Endothelial cell (in vitro differentiated cells): ENCODE results near the gene TBC1D7. TPM values are rescaled to one million over a fixed set of nuclear protein-coding genes. Genes with fewer than 3 reads are reported as not detected.

Source experiments
- DNase-seq: peaks from one replicate; pipeline ENCODE4 v3.0.0; 2021; ENCODE audit warnings: low spot score
- H3K27ac Mint-ChIP-seq: one replicate; pipeline ENCODE4 v1.8.0; 2021; ENCODE audit warnings: mixed read lengths, inconsistent platforms; ENCODE audit not compliant: unreplicated experiment
- H3K27me3 Mint-ChIP-seq: one replicate; pipeline ENCODE4 v1.8.0; 2021; ENCODE audit warnings: mild to moderate bottlenecking, moderate library complexity, mixed read lengths, inconsistent platforms; ENCODE audit not compliant: unreplicated experiment
- H3K36me3 Mint-ChIP-seq: one replicate; pipeline ENCODE4 v1.8.0; 2021; ENCODE audit warnings: mild to moderate bottlenecking, low read depth, mixed read lengths, inconsistent platforms; ENCODE audit not compliant: unreplicated experiment
- H3K4me1 Mint-ChIP-seq: one replicate; pipeline ENCODE4 v1.8.0; 2021; ENCODE audit warnings: mild to moderate bottlenecking, mixed read lengths, inconsistent platforms; ENCODE audit not compliant: unreplicated experiment
- H3K4me3 Mint-ChIP-seq: one replicate; pipeline ENCODE4 v1.8.0; 2021; ENCODE audit warnings: mild to moderate bottlenecking, mixed read lengths, inconsistent platforms; ENCODE audit not compliant: unreplicated experiment
- H3K9me3 Mint-ChIP-seq: one replicate; pipeline ENCODE4 v1.8.0; 2021; ENCODE audit warnings: mixed read lengths, inconsistent platforms; ENCODE audit not compliant: unreplicated experiment
- CTCF ChIP-seq: fragments of 200-600 bp; sonication (generic); IDR thresholded peaks from one replicate; pipeline ENCODE4 v1.5.0; 2021; ENCODE audit warnings: antibody characterized with exemption; ENCODE audit not compliant: unreplicated experiment
- total RNA-seq: library from RNA; stranded (reverse); fragmentation: NEBNext Ultra II Directional; extraction: Animal tissue kit (Norgen Biotek cat#: 25700); gene quantifications from one replicate; pipeline ENCODE4 v1.2.1, GENCODE V29; 2021; ENCODE audit not compliant: unreplicated experiment

TBC1D7 gene
- total RNA-seq, 1 donor from 2014 or later, result 40.4 TPM

- no peak for TF ChIP-seq CTCF
These were observed 67.5 kb downstream of the TBC1D7 start for GRCh38 chr6:13260831-13261230.

GRCh38 chr6:13260101-13260598 is 68.2 kb downstream of the TBC1D7 start:
- no peak overlapping the region for H3K27ac Mint-ChIP-seq
- no peaks in the 10 kb centered on the region for H3K4me1 Mint-ChIP-seq
- peaks cover 15% of the 10 kb centered on the region for H3K36me3 Mint-ChIP-seq
- no peaks in the 10 kb centered on the region for H3K27me3 Mint-ChIP-seq
- DNase-seq, result no peak
- TF ChIP-seq CTCF, result no peak
- H3K4me3 Mint-ChIP-seq, result no peak overlapping the region
- H3K9me3 Mint-ChIP-seq, result no peaks in the 10 kb centered on the region

More at GRCh38 chr6:13260831-13261230, 67.5 kb downstream of the TBC1D7 start:
- H3K27me3 Mint-ChIP-seq, result no peaks in the 10 kb centered on the region
- H3K27ac Mint-ChIP-seq, result no peak overlapping the region
- no peak for DNase-seq
- no peaks in the 10 kb centered on the region for H3K9me3 Mint-ChIP-seq
- H3K4me1 Mint-ChIP-seq, result no peaks in the 10 kb centered on the region
- no peak overlapping the region for H3K4me3 Mint-ChIP-seq
- peaks cover 19% of the 10 kb centered on the region for H3K36me3 Mint-ChIP-seq

GRCh38 chr6:13259393-13259792 is 68.9 kb downstream of the TBC1D7 start:
- Mint-ChIP-seq H3K4me1 (no peaks in the 10 kb centered on the region), H3K27ac (no peak overlapping the region), H3K27me3 (no peaks in the 10 kb centered on the region), H3K9me3 (no peaks in the 10 kb centered on the region), H3K36me3 (peaks cover 21% of the 10 kb centered on the region), H3K4me3 (no peak overlapping the region)
- TF ChIP-seq CTCF, result no peak
- DNase-seq, result no peak

GRCh38 chr6:13256266-13257001 is 71.9 kb downstream of the TBC1D7 start:
- H3K36me3 Mint-ChIP-seq, result peaks cover 23% of the 10 kb centered on the region
- no peak for DNase-seq
- H3K4me3 Mint-ChIP-seq, result no peak overlapping the region
- H3K27ac Mint-ChIP-seq, result no peak overlapping the region
- TF ChIP-seq CTCF, result no peak
- H3K4me1 Mint-ChIP-seq, result peaks cover under 1% of the 10 kb centered on the region
- no peaks in the 10 kb centered on the region for H3K27me3 Mint-ChIP-seq
- no peaks in the 10 kb centered on the region for H3K9me3 Mint-ChIP-seq

Other genes starting within 250 kb of the TBC1D7 start
- gene GFOD1, start 159.1 kb upstream of the TBC1D7 start, total RNA-seq, result 47.6 TPM
- gene SIRT5, start 246.1 kb upstream of the TBC1D7 start, total RNA-seq, result 16.0 TPM